ENCODE measurements around the gene SENP1. TPM values are rescaled to one million over a fixed set of nuclear protein-coding genes. Genes with fewer than 3 reads are reported as not detected.

SENP1 gene
- total and polyA plus RNA-seq, 2 of the 13 experiments (the other 11 are each of a cell fraction or from before 2014, with no cell fraction given), result 14.0 to 20.2 TPM

DNA sequence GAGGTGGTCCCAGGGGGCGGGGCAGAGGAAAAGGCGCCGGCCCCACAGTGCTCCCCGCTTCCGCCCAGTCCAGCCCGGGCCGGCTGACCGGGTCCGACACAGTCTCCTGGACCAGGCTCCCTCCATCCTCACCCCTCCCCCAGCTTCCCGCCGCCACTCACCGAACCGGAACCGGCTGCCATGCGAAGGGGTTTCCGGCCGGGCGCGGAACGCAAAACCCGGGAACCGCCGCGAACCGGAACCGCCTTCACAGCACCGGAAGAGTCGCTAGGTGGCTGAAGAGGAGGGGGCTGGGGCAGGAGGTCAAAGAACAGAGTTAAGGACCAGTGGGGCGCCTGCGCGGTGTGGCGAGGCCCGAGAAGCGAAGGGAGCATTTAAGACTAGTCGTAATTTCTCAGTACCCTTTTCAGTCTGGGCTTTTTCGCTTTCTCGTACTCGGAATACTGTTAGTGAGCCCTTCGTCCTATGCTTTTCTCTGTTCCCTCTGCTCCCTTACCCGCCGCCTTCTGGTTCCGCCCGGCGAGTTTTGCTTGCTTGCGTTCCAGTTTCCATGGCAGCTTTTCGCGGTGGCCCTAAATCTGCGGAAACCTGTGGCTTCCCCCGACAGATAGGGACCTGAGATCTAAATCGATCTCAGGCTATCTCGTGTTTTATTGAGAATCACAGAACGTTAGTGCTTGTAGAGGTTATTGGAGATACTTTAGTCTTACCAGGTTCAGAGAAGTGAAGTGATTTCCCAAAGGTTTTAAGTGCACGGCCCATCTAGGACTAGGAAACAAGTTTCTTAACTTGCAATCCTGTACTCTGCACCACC, at the start of gene SENP1 (continued):
- TF ChIP-seq RFXAP (CRISPR knock-in tag; IDR thresholded peaks at IDR 0.05; ENCODE audit: borderline replicate concordance), result no peak; the same call in 1 of the 2 replicates
- TF ChIP-seq TEAD2 (CRISPR knock-in tag; IDR thresholded peaks at IDR 0.05), result no peak
- TF ChIP-seq TAF1 (CRISPR knock-in tag; IDR thresholded peaks at IDR 0.05), result peak; percentile 78
- no peak for TF ChIP-seq NAIF1 (CRISPR knock-in tag; IDR thresholded peaks at IDR 0.05; ENCODE audit: borderline replicate concordance)
- TF ChIP-seq, protein P1, sequence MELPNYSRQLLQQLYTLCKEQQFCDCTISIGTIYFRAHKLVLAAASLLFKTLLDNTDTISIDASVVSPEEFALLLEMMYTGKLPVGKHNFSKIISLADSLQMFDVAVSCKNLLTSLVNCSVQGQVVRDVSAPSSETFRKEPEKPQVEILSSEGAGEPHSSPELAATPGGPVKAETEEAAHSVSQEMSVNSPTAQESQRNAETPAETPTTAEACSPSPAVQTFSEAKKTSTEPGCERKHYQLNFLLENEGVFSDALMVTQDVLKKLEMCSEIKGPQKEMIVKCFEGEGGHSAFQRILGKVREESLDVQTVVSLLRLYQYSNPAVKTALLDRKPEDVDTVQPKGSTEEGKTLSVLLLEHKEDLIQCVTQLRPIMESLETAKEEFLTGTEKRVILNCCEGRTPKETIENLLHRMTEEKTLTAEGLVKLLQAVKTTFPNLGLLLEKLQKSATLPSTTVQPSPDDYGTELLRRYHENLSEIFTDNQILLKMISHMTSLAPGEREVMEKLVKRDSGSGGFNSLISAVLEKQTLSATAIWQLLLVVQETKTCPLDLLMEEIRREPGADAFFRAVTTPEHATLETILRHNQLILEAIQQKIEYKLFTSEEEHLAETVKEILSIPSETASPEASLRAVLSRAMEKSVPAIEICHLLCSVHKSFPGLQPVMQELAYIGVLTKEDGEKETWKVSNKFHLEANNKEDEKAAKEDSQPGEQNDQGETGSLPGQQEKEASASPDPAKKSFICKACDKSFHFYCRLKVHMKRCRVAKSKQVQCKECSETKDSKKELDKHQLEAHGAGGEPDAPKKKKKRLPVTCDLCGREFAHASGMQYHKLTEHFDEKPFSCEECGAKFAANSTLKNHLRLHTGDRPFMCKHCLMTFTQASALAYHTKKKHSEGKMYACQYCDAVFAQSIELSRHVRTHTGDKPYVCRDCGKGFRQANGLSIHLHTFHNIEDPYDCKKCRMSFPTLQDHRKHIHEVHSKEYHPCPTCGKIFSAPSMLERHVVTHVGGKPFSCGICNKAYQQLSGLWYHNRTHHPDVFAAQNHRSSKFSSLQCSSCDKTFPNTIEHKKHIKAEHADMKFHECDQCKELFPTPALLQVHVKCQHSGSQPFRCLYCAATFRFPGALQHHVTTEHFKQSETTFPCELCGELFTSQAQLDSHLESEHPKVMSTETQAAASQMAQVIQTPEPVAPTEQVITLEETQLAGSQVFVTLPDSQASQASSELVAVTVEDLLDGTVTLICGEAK (IDR thresholded peaks at IDR 0.05), result peak; percentile 90
- TF ChIP-seq, protein P1 (CRISPR knock-in tag; IDR thresholded peaks at IDR 0.05), result peak; percentile 81
- TF ChIP-seq ZNF225 (CRISPR knock-in tag; IDR thresholded peaks at IDR 0.05), result no peak
- no peak; the same call in 1 of the 2 replicates for TF ChIP-seq MIXL1 (CRISPR knock-in tag; IDR thresholded peaks at IDR 0.05)
- TF ChIP-seq, protein P2, sequence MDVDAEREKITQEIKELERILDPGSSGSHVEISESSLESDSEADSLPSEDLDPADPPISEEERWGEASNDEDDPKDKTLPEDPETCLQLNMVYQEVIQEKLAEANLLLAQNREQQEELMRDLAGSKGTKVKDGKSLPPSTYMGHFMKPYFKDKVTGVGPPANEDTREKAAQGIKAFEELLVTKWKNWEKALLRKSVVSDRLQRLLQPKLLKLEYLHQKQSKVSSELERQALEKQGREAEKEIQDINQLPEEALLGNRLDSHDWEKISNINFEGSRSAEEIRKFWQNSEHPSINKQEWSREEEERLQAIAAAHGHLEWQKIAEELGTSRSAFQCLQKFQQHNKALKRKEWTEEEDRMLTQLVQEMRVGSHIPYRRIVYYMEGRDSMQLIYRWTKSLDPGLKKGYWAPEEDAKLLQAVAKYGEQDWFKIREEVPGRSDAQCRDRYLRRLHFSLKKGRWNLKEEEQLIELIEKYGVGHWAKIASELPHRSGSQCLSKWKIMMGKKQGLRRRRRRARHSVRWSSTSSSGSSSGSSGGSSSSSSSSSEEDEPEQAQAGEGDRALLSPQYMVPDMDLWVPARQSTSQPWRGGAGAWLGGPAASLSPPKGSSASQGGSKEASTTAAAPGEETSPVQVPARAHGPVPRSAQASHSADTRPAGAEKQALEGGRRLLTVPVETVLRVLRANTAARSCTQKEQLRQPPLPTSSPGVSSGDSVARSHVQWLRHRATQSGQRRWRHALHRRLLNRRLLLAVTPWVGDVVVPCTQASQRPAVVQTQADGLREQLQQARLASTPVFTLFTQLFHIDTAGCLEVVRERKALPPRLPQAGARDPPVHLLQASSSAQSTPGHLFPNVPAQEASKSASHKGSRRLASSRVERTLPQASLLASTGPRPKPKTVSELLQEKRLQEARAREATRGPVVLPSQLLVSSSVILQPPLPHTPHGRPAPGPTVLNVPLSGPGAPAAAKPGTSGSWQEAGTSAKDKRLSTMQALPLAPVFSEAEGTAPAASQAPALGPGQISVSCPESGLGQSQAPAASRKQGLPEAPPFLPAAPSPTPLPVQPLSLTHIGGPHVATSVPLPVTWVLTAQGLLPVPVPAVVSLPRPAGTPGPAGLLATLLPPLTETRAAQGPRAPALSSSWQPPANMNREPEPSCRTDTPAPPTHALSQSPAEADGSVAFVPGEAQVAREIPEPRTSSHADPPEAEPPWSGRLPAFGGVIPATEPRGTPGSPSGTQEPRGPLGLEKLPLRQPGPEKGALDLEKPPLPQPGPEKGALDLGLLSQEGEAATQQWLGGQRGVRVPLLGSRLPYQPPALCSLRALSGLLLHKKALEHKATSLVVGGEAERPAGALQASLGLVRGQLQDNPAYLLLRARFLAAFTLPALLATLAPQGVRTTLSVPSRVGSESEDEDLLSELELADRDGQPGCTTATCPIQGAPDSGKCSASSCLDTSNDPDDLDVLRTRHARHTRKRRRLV (CRISPR knock-in tag; IDR thresholded peaks at IDR 0.05), result peak; percentile 30; the same call in 1 of the 2 replicates
- TF ChIP-seq SNAPC2 (CRISPR knock-in tag; IDR thresholded peaks at IDR 0.05), result peak; percentile 75; the same call in 1 of the 2 replicates
- no peak; the same call in 1 of the 2 replicates for TF ChIP-seq ZNF777 (CRISPR knock-in tag; IDR thresholded peaks at IDR 0.05)
- peak; percentile 94 for TF ChIP-seq POGZ (CRISPR knock-in tag; IDR thresholded peaks at IDR 0.05)
- TF ChIP-seq ZNF660 (CRISPR knock-in tag; IDR thresholded peaks at IDR 0.05; ENCODE audit: borderline replicate concordance, low read depth), result no peak
- peak; percentile 65 for TF ChIP-seq AGO1 (IDR thresholded peaks at IDR 0.05; ENCODE audit: low read depth, low read length, poor library complexity, severe bottlenecking)
- TF ChIP-seq ISL2 (CRISPR knock-in tag; IDR thresholded peaks at IDR 0.05), result peak; percentile 54
- peak; percentile 74 for TF ChIP-seq GATAD2A (CRISPR knock-in tag; IDR thresholded peaks at IDR 0.05)

Measured in HepG2 (cell line).